ENCODE measurements around the gene RRAS2. TPM values are rescaled to one million over a fixed set of nuclear protein-coding genes. Genes with fewer than 3 reads are reported as not detected.
A peak's percentile ranks its signal among the peaks of the same experiment; 100 is the strongest.
"Not testable (repeated sequence)": the region's sequence is repeated elsewhere in the genome, so short reads cannot be mapped to it uniquely, and the experiment has no call there.

RRAS2 gene
- 10 to 100 TPM; 14.0 to 21.8 (median 15.6) TPM for total RNA-seq
- 10 to 100 TPM in 1 of 2 donors, 1 to 10 TPM in 1; 9.0 to 10.2 TPM for polyA plus RNA-seq

DNA sequence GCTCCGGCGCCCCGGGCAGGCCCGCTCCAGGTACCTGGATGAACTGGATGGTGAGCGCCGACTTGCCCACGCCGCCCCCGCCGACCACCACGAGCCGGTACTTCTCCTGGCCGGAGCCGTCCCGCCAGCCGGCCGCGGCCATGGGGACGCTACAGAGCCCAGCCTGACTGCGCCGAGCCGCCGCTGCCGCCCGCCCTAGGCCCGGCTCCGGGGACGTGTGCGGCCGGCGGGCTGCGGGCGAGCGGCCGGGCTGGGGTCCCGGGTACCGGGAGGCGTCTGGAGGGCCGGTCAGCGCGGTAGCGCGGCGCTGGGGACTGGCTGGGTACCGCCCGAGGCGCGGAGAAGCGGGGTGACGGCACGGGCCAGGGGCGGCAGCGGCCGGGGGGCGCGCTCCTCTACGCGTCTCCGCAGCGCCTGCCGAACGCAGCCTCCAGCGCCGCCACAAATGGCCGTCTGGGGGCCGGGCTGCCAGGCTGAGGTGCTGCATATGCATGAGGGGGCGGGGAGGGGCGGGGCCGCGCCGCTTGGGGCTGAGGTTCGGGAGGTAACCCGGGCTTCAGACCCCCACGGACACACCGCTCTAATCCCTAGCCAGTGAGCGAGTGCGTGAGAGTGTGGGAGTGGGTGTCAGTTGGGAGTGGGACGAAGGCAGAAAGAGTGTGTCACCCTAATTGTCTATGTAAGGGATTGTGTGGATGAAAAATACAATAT, at the start of gene RRAS2:
RRAS2 (minus strand) TSS at position 455 of the 711 bp plus-strand sequence; CDS start at position 142, 313 bp downstream.
- Histone ChIP-seq H3K27me3 (no peaks in the 10 kb centered on the region), H3K36me3 (no peaks in the 10 kb centered on the region), H3K9me3 (no peaks in the 10 kb centered on the region), H3K4me1 (peaks cover 0 to 5% (median 5%) of the 10 kb centered on the region in 3 donors), H3K4me3 (peak within 1 kb of the TSS; percentile 78 to 85 (median 80)), H3K27ac (peak within 1 kb of the TSS; percentile 66 to 84 (median 82))
- TF ChIP-seq, protein P1, sequence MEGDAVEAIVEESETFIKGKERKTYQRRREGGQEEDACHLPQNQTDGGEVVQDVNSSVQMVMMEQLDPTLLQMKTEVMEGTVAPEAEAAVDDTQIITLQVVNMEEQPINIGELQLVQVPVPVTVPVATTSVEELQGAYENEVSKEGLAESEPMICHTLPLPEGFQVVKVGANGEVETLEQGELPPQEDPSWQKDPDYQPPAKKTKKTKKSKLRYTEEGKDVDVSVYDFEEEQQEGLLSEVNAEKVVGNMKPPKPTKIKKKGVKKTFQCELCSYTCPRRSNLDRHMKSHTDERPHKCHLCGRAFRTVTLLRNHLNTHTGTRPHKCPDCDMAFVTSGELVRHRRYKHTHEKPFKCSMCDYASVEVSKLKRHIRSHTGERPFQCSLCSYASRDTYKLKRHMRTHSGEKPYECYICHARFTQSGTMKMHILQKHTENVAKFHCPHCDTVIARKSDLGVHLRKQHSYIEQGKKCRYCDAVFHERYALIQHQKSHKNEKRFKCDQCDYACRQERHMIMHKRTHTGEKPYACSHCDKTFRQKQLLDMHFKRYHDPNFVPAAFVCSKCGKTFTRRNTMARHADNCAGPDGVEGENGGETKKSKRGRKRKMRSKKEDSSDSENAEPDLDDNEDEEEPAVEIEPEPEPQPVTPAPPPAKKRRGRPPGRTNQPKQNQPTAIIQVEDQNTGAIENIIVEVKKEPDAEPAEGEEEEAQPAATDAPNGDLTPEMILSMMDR (IDR thresholded peaks at IDR 0.05), result no peak
- intact Hi-C loops (cut with DNase I), result no loop called here
- no peak for FAIRE-seq
- ATAC-seq, result peak; percentile 83 to 90 (median 88)
- DNase-seq, result peak; percentile 69 to 91 (median 78)
- WGBS, 2 donors, result 0 to 1% methylated on average over 50 to 78 of the region's 78 CpGs

DNA sequence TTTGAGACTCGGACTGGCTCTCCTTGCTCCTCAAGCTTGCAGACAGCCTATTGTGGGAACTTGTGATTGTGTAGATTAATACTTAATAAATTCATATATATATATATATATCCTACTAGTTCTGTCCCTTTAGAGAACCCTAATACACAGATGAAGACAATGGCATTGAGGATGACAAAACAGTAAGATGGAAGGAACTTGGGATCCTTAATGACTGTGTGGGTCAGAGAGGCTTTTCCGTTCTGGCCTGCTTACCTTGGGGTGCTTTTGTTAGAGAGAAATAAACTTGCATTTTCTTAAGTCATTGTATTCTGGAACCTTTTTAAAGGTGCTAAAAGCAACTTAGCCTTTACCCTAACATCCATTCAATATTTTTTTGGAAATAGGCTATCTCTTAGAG, 49.6 kb upstream of the RRAS2 start:
- DNase-seq, result no peak
- H3K4me3 ChIP-seq, result no peak overlapping the region
- H3K36me3 ChIP-seq, result no peaks in the 10 kb centered on the region
- no peaks in the 10 kb centered on the region for H3K9me3 ChIP-seq
- intact Hi-C loops (cut with DNase I), result no loop called here
- H3K27me3 ChIP-seq, result no peaks in the 10 kb centered on the region
- 86 to 90% methylated on average over 2 of the region's 2 CpGs for WGBS, 2 donors
- no peak for ATAC-seq
- H3K27ac ChIP-seq, result no peak overlapping the region
- H3K4me1 ChIP-seq, result peaks cover 0 to 4% (median 0%) of the 10 kb centered on the region in 3 donors
- TF ChIP-seq, protein P1 (IDR thresholded peaks at IDR 0.05), result no peak
- no peak for FAIRE-seq

DNA sequence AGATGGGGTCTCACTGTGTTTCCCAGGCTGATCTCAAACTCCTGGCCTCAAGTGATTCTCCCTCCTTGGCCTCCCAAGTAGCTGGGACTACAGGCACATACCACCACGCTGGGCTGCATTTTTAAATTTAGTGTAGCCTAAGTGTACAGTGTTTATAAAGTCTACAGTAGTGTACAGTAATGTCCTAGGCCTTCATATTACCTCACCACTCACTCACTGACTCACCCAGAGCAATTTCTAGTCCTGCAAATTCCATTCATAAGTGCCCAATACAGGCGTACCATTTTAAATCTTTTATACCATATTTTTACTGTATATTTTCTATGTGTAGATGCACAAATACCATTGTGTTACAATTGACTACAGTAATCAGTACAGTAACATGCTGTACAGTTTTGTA, 47.1 kb upstream of the RRAS2 start:
- H3K27me3 ChIP-seq; H3K4me3 ChIP-seq; H3K9me3 ChIP-seq; H3K4me1 ChIP-seq; ATAC-seq; H3K27ac ChIP-seq; intact Hi-C loops (cut with DNase I); FAIRE-seq; DNase-seq; H3K36me3 ChIP-seq: not testable (repeated sequence)
- WGBS, 2 donors, result 93 to 97% methylated on average over 2 of the region's 2 CpGs

DNA sequence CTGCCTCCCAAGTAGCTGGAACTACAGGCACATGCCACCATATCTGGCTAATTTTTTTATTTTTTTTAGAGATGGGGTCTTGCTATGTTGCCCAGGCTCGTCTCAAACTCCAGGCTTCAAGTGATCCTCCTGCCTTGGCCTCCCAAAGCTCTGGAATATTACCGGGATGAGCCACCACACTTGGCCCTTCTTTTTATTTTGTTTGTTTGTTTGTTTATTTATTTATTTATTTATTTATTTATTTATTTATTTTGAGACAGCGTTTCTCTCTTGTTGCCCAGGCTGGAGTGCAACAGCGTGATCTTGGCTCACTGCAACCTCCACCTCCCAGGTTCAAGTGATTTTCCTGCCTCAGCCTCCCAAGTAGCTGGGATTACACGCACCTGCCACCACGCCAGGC, 44.5 kb upstream of the RRAS2 start:
- FAIRE-seq; H3K9me3 ChIP-seq; DNase-seq; ATAC-seq; H3K36me3 ChIP-seq; H3K27me3 ChIP-seq; intact Hi-C loops (cut with DNase I); H3K27ac ChIP-seq; H3K4me1 ChIP-seq; H3K4me3 ChIP-seq: not testable (repeated sequence)
- 97 to 98% methylated on average over 6 of the region's 6 CpGs for whole genome bisulfite sequencing, 2 donors

DNA sequence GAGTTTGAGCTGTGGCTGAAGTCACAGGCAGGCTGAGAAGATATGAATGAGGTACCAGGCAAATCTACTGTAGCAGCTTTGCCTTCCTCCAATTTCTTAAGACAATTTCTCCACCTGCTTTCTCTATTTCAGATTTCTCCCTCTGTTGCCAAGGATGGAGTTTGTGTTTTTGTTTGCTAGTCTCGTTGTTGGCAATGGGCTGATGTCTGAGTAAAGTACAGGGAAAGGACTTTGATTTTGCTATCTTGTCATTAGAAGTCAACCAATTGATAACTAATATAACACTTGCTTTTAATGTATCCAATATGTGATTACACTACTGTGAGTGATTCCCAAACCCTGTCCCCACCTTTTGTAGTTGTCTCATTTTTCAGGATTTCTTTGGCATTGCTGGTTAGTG, 40.1 kb upstream of the RRAS2 start:
- no peaks in the 10 kb centered on the region for H3K4me1 ChIP-seq
- H3K36me3 ChIP-seq, result no peaks in the 10 kb centered on the region
- H3K27me3 ChIP-seq, result no peaks in the 10 kb centered on the region
- FAIRE-seq (no peak), DNase-seq (no peak), ATAC-seq (no peak)
- TF ChIP-seq, protein P1 (IDR thresholded peaks at IDR 0.05), result no peak
- no peaks in the 10 kb centered on the region for H3K9me3 ChIP-seq
- intact Hi-C loops (cut with DNase I), result no loop called here
- H3K27ac ChIP-seq, result no peak overlapping the region
- WGBS, 2 donors, result 50 to 53% methylated on average over 1 of the region's 1 CpG
- H3K4me3 ChIP-seq, result no peak overlapping the region

DNA sequence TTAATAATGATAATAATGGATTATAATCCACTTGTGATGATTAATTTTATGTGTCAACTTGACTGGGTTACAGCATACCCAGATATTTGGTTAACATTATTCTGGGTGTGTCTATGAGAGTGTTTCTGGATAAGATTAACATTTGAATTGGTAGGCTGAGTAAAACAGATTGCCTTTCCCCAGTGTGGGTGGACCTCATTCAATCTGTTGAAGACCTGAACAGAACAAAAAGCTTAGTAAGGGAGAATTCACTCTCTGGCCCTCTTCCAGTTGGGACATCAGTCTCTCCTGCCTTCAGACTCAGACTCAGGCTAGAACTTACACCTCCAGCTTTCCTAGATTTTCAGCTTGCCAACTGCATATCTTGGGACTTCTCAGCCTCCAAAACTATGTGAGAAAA, 37.3 kb upstream of the RRAS2 start:
- no peaks in the 10 kb centered on the region for H3K4me1 ChIP-seq
- DNase-seq, result no peak
- TF ChIP-seq, protein P1 (IDR thresholded peaks at IDR 0.05), result no peak
- no peak overlapping the region for H3K27ac ChIP-seq
- H3K9me3 ChIP-seq, result no peaks in the 10 kb centered on the region
- intact Hi-C loops (cut with DNase I), result no loop called here
- no peaks in the 10 kb centered on the region for H3K27me3 ChIP-seq
- no peak for FAIRE-seq
- no peak for ATAC-seq
- H3K4me3 ChIP-seq, result no peak overlapping the region
- H3K36me3 ChIP-seq, result no peaks in the 10 kb centered on the region

Data from pancreas (tissue), 10 donors.